Activated CD4-positive, CD25-positive, alpha-beta regulatory T cell treated with anti-CD3 and anti-CD28 coated beads, Interleukin-2, amount 50 U/mL, for 16 hours (primary cell): ENCODE data around the gene PHKA1.
"Not testable (repeated sequence)": the region's sequence is repeated elsewhere in the genome, so short reads cannot be mapped to it uniquely, and the experiment has no call there.

Experiments used
- DNase-seq: peaks from one replicate; pipeline ENCODE4 v3.0.0-alpha.2; 2020; ENCODE audit warnings: low read depth, low spot score

Gene PHKA1

DNA sequence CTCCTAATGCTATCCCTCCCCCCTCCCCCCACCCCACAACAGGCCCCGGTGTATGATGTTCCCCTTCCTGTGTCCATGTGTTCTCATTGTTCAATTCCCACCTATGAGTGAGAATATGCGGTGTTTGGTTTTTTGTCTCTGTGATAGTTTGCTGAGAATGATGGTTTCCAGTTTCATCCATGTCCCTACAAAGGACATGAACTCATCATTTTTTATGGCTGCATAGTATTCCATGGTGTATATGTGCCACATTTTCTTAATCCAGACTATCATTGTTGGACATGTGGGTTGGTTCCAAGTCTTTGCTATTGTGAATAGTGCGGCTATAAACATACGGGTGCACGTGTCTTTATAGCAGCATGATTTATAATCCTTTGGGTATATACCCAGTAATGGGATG is 44.6 kb downstream of the PHKA1 start:
- not testable (repeated sequence) for DNase-seq

DNA sequence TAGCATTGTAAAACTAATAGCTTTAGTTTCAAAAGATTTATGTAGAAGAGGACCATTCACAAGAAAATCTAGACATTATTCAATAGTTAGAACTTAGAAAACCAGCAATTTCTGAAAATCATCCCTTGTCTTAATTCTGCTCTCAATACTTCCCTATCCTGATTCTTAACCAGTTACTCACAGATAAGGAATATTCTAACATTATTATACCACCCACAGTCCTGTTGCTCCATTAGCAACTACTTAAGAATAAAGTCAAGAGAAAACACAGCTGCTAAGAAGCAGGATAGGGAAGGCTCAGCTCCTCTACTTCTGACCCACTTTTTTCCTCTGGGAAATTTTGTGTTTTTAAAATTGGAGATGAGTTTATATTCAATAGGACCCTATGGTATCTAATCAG is 47.7 kb downstream of the PHKA1 start:
- DNase-seq = no peak

DNA sequence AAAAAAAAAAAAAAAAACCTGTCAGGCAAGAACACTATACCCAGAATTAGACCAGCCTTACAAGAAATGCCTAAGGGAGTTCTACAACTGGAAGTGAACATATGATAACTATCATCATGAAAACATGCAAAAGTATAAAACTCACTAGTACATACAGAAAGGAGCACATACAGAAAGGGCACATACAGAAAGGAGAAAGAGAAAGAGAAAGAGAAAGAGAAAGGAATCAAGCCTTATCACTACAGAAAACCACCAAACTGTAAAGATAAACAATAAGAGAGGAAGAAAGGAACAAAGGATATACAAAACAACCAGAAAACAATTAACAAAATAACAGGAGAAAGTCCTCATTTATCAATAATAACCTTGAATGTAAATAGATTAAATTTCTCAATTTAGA is 50.4 kb downstream of the PHKA1 start:
- DNase-seq = no peak

DNA sequence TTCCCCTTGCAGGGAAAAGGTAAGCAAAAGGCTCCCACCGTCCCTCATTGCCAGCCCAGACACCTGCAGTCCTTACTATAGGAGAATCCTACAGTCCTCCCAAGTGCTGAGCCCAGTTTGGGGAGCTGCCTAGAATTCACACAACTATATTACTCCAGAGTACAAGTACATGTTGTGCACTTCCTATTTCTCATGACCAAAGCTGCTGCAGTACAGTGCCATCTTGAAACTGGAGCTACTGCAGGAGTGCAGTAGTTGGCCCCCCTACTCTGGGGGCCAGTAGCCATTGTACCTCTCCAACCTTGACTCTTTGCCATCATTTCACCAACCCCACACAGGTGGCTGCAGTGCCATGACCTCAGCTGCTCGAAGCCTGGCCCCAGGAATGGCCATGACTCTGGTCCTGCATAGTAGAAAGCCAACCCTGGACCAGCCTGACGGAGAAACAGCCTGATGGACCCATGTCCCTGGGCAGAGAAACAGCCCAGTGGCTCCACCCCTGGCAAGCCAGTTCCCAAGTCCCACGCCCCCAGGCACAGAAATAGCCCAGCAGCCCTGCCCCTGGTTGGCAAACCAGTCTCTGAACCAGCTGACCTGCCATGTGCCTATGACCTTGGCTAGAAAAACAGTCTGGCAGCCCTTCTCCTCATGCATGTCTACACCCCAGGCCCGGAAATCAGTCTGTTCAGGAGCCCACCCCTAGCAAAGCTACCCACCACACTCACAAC is 51.9 kb downstream of the PHKA1 start:
- no peak for DNase-seq

DNA sequence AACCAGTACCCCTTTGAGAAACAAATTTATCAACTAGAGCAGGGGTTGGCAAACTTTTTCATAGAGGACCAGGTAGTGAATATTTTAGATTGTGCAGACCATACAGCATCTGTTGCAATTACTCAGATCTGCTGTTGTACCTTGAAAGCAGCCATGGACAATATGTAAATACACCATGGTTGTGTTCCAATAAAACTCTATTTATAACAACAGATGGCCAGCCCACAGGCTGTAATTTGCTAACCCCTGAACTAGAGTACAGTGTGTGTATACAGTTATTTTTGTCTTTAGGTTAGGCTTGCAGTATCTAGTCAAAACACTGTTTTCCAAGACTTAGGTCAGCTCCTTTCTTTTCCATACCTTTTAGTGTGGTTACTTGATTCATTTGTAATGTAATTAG is 54.4 kb downstream of the PHKA1 start:
- no peak for DNase-seq

DNA sequence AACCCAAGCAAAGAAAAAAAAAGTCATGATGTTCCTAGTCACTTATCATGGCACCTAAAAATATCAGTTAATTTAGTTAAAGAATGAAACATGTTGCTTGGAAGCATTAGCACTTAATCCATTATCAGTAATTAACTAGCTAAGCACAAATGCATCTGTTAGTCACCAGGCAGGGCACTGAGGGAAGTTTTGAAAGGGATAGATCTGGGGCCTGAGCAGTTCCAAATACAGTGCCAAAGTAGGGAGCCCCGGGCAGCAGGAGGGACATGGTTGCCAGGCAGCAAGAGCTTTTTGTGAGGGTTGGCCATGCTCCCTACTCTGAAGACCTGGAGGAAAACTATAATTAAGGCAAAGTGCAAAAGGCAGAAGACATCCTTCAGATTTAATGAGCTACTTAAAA is 62.0 kb downstream of the PHKA1 start:
- no peak for DNase-seq

DNA sequence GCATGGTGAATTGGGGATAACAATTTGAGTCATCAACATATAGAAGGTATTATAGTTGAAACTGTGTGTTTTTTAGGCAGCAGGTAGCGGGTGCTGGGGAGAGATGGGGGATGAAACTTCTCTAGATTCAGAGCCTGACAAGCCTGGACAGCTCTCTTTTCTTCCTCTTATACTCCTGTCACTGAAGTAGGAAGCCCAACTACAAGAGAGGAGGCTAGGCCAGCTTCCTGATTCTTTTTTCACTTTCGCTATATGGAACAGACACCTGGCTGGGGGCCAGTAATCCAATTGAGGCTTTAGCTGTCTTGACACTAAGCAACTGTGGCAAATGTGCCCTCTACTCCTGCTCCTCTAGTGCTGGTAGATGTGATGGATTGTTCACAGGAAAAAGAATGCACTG is 69.2 kb downstream of the PHKA1 start:
- DNase-seq = no peak

DNA sequence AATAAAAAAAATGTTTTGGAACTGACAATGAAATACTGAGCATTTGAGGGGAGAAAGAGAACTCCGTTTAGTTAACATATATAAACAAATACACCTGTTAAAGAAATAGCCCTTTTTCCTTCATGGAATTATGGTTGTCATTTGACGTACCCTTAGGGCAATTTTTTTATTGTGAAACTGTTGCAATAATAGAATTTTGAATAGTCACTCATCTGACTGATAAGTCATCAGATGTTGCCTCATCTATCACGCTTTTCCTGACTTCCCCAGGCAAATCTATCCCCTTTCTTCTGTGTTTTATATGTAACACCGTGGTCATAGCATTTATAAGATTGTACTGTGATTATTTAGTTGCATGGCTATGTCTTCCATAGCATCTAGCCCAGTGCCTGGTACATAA is 72.5 kb downstream of the PHKA1 start:
- no peak for DNase-seq

DNA sequence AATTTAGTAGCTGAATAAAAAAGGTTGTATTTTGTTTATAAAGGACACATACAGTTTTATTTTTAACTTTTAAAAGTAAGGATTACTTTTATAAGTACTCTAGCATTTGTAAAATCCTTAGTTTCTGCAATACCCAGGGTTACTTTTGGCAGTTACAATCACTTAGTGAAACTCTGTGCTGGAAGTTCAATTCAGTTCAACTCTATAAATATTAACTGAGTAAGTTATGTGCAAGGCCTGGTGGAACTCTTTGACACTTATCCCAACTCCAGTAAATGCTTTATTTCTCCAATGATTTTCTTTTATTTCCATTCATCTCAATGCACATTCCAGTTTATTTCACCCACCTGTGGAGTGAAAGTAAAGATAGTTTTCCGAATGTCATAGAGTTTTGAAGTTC is 78.2 kb downstream of the PHKA1 start:
- no peak for DNase-seq

DNA sequence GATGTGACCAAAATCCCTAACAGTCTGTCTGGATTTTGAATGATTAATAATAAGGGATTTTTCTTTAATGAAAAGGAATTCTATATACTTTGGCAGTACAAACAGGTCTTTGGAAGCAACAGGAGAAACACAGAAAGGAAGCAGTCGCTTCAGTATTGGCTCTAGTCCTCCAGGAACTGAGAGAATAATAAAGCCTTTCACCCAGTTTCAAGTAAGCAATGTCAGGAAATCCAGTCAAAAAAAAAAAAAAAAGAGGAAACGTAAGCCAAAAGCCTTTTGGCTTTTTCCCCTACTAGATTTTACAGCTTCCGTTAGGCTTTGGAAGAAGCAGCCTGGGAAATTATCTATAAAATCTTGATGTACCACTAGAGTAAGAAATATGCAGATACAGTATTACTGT is 79.8 kb downstream of the PHKA1 start:
- DNase-seq = no peak

DNA sequence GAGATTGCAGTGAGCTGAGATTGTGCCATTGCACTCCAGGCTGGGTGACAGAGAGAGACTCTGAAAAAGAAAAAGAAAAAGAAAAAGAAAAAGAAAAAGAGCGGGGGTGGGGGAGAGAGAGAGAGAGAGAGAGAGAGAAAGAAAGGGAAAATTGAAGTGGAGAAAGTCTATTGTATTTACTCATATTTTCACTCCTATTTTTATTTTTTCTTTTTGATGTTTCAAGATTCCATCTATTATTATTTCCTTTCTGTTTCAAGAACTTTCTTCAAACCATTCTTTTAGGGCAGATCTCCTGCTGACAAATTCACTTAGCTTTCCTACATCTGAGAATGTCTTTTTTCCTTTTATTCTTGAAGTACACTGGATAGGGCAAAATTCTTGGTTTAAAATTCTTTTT is 83.9 kb downstream of the PHKA1 start:
- no peak for DNase-seq

DNA sequence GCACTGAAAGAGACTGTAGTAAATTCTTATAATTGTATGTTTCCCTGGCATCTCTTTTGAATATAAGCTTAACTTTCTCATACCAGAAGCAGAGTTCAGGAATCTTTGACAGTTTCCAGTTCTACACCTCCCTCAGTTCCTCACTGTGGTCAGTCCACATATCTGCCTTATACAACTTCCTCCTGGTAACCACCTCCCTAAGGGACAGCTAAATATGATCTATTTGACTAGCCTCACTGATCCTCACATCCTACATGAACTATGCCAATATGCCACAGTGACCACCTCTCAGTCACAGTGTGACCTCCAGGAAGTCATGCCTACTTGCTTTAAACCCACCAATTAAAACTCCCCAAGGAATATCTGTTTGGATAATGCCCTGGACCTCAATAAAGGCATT is 89.9 kb downstream of the PHKA1 start:
- DNase-seq = no peak

DNA sequence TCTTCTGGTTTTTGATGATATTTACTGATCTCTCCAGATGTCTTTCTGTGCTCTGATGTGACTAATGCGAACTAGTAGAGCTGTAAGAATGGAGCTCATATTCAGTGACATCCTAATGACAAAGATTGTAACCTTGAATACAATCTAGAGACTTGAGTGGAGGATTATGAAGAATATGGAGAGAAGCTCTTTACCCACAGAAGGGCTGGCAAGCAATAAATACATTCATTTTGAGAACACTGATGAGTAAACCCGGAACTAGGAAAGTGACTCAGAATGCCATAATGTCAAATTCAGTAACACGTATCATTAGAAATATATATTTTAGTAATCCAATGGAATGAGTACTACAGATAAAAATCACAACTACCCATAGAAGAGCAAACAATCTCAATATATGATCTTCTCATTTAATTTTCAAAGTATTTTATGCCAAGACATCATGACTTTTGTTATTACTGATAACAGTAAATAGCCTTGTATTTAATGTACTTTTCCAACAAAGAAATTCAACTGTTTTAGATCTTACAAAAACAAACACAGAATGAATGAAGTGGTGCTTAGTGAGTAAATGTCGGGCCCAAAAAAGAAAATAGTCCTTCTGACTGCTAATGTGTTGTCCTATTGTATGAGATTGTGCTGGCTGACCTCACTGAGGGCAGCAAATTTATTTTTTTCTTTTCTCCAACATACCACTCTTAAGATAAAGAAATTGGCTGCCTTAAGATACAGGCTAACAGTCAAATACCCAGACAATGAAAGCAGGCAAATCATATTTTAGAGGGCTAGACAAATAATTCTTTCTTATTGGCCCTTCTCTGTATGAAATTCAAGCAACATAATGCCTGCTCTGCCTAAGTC is 92.3 kb downstream of the PHKA1 start:
- no peak for DNase-seq

DNA sequence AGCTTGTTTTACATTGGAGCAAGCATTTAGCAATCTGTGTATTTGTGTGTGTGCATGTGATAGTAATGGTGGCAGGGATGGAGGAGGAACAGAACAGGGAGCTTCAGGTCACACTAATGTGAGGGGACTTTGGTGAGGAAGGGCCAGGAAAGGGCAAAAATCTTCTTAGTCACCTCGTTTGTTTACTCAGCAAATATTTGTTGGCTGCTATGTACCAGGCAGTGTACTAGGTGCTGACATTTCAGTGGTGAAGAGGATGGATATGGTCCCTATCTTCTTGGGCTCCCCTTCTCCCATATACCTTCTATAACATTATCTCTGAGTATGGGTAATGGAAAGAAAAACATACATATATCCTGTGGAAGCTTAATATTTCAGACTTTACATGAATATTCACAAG is 92.9 kb downstream of the PHKA1 start:
- DNase-seq = no peak

DNA sequence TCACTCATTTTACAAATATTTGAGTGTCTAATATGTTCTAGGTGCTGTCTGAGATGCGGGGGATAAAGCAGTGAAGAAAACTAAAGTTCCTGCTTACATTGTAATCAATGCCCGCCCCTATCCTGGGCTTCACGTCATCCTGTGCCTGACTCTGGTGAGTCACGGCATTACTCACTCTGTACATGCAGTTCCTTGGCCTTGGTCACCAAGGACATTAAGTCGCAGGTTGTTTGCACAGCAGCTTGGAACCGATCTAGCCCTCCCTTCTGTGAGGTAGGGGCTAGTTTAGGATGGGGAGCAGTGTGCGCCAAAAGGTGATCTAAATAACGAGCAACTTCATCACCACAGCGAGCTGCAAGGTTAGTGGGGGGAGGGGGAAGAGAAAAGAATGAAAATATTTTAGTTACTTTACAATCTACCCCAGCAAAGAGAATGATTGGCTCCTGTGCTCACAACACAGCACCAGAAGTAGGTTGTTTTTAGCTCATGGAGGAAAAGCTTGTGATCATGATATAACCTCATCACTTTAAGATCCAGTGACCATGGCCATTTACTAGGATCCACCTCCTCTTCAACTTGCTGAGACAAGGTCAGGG is 93.5 kb downstream of the PHKA1 start:
- peak; percentile 4 for DNase-seq

DNA sequence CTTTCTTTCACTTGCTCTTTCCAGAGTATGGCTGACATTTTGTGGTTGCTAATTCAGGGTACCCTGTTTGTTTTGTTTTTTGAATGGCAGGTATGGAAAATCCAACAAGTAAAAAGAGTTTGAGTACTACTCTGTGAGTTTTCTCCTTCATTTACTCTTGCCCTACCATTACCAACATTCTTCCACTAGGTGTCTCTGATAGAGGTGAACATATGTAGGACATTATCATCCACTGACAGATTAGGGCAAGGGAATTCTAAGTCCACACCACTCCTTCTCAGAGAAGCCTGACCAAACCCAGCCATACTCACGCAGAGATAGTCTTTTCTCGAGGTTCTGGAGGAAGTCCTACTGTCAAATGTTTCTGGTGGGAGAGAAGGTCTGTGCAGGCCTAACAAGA is 104.8 kb downstream of the PHKA1 start:
- no peak for DNase-seq

DNA sequence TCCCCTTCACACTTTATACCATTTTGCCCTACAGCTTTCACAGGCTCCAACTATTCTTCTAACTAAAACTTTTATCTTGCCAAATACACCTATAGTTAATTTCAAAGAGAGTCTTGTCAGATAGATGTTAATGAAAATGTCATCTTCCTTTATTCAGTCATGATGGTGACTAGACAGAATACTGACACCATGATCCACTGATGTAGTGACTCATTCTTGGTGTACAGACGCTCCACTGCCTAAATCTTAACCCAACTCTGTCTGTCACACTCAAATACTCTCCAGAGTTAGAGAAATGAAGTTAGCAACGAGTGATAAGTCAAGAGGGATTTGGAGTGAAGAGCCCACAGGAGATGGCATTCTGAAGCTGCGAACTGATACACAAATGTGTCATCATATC is 109.4 kb downstream of the PHKA1 start:
- DNase-seq = no peak

DNA sequence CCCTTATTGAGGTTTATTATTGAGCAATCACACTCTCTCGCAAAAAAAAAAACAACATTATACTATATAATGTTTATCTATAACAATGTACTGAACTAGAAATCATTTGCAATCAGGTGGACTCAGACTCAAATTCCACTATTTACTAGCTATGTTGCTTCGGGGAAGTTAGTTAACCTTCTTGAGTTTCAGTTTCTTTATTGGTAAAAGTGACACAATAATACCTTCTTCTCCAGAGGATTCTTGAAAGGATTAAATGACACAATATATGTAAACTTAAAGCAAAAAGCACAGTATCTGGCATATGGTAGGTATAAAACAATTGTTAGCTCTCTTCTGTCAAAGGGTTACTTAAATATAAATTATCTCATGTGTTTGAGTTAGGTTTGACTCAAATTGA is 110.0 kb downstream of the PHKA1 start:
- DNase-seq = no peak

DNA sequence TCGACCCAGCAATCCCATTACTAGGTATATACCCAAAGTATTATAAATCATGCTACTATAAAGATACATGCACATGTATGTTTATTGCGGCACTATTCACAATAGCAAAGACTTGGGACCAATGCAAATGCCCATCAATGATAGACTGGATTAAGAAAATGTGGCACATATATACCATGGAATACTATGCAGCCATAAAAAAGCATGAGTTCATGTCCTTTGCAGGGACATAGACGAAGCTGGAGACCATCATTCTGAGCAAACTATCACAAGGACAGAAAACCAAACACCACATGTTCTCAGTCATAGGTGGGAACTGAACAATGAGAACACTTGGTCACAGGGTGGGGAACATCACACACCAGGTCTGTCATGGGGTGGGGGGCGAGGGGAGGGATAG is 123.1 kb downstream of the PHKA1 start:
- DNase-seq = not testable (repeated sequence)

DNA sequence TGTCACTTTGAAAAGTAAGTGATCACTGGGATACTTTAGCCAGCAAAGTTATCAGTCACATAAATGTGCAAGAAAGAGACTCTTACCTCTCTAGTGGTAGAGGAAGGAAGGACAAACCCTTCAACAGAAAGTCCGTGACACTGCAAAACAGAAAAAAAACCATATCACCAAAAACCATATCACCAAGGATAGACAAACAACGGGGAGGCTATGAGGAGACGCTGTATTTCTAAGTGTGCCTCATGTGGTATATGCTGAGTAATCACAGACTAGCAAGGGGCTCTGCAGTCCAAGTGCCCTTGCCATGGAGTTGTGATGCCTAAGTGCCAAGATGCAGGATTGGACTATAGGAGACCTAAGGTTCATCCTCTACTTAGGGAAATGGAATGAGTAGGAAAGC is 129.9 kb downstream of the PHKA1 start:
- DNase-seq = no peak

DNA sequence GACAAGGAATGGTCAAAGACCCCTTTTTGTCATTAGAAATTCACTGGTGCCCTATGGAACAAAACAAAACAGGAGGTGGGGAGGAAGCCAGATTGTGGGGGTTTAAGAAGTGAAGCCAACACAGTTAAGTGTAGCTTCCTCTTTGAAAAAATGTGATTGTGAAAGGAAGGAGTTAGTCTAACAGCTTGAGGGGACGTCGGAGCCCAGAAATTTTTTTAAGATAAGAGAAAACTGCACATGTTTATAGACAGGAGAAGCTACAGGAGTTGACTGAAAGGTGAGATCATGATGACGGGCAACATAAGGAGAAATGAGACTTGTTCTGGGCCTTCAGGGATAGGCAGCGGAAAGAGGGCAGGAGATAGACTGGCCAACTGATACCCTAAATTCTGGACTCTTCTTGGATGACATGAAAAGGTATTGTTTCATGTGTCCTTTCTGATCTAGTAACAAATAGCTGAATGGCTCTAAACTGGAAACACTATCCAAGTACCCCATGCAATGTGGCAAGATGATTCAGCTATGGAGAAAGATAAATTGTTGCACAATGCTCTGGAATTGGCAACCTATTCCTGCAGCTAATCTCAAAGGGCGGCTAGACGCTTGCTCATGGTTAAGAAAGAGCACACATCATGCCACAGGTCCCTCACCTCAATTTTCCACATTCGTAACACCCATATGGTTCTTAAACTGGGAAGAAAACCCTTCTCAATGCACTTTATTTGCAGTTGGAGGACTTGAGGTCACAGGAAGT is 137.8 kb downstream of the PHKA1 start:
- DNase-seq = no peak

DNA sequence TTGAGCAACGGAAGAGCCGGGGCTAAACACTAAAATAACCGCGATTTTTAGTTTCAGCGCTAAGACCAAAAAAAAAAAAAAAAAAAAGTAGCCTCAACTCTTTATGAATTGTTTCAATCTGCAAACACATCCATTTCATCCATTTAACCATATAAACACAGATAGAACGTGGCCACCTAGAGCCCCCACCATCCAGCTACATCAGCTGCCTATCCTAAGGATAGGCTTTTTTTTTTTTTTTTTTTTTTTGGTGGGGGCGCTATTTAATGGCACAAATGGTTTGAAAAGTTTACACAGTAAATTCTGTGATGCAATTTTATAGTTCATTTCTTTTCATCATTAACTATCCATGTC is 141.0 kb downstream of the PHKA1 start:
- DNase-seq = no peak
